GM19438 (cell line): ENCODE measurements around the gene CCDC112.
"Not testable (repeated sequence)": the region's sequence is repeated elsewhere in the genome, so short reads cannot be mapped to it uniquely, and the experiment has no call there.

Experiments
- ATAC-seq: cut with Tn5 transposase; IDR thresholded peaks from one replicate; pipeline ENCODE4 v1.9.1; 2021; ENCODE audit warnings: low read depth; ENCODE audit not compliant: unreplicated experiment

The CCDC112 gene, protein sequence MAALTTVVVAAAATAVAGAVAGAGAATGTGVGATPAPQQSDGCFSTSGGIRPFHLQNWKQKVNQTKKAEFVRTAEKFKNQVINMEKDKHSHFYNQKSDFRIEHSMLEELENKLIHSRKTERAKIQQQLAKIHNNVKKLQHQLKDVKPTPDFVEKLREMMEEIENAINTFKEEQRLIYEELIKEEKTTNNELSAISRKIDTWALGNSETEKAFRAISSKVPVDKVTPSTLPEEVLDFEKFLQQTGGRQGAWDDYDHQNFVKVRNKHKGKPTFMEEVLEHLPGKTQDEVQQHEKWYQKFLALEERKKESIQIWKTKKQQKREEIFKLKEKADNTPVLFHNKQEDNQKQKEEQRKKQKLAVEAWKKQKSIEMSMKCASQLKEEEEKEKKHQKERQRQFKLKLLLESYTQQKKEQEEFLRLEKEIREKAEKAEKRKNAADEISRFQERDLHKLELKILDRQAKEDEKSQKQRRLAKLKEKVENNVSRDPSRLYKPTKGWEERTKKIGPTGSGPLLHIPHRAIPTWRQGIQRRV

DNA sequence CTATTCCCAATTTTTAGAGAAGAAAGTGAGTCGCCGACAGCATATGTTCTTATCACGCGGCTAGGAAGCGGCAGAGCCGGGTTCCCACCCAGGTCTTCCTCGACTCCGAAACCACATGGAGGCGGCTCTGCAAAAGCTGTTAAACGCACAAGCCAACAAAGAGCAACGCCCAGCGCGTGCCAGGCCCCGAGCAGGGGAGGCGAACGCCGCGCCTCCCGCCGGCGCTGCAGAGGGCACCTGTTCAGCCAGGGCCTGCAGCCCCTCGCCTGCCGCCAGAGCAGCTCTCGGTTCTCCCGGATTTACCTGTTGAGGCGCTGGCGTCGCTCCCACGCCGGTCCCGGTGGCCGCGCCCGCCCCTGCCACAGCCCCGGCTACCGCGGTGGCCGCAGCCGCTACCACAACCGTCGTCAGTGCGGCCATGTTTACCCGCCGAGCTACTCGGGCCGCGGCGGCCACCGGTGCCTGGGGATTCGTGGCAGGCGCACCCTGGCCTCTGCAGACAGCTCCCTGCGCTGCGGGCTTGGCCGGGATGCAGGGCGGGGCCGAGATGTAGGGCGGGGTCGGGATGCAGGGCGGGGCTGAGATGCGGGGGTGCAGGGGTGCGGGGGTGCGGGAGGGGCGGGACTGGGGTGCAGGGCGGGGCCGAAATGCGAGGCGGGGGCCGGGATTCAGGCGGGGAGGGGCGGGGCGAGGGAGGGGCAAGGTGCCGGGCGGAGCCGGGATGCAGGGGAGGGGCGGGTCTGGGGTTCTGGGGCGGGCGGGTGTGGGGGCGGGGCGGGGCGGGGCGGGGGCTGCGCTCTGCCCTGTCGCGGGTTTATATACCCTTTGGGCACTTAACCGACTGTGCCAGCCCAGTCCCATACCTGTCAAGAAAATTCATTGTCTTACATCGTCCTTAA lies at the start of gene CCDC112:
TSS of gene CCDC112 (minus strand) at position 531 of the 899 bp plus-strand sequence. CDS start at position 420, 111 bp downstream.
- peak; percentile 79 for ATAC-seq

DNA sequence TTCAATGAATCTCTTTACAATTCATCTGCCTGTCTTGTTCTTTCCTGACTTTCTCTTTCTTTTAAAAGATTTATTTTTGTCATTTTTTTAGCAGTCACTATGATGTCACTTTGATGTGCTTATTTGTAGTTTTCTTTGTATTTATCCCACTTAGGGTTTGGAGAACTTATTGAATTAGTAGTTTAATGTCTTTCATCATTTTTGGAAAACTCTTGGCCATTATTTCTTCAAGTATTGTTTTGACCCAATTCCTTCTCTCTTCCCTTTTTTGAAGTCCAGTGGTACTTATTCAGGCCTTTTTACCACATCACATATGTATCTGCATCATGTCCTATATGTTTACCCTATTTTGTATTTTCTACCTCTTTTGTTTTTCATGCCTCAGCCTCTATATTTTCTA lies 48.9 kb upstream of the CCDC112 start:
- ATAC-seq = no peak

DNA sequence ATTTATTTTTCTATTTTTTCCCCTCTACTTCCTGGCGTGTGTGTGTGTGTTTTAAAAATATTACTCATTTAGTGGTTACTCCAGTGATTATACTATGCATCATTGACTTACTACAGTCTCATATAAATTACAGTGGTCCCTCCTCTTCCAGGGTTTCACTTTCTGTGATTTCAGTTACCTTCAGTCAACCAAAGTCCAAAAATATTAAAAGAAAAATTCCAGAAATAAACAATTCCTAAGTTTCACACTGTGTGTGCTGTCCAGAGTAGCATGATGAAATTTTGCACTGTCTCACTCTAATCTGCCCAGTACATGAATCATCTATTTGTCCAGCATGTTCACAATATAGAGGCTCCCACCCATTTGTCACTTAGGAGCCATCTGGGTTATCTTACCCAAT lies 47.4 kb upstream of the CCDC112 start:
- ATAC-seq = no peak

DNA sequence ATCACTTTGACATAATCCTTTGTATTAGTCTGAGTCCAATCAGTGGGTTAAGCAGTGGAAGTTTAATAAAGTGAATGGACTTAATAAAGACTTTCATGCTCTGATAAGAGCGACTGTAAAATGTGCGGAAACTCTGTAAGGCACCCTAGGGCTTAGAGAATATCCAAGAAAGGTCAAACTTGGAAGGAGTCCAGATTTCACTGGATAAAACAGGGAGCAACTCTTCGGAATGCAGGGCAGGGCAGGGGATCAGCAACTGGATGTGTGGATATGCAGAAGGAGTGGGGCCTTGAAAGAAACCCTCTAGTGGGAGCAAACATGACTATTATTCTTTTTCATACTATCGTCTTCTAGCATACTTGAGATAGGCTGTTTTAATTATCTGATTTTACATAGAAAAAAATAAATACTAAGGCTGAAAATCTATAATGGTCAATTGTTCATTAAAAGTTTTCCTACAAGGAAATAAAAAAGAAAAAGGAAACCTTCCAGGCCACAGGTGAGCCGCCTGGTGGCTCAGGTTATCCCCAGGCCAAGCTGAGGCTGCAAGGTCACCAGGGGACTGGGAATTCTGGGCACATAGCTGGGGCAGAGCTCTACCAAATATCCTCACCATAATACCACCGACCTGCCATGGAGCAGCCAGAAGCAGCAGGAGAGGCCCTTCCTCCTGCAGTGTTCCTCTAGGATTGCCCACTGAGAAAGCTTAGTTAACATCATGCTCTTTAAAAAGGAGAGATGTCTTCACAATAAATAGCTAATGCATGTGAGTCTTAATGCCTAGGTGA lies 46.3 kb upstream of the CCDC112 start:
- ATAC-seq = no peak

DNA sequence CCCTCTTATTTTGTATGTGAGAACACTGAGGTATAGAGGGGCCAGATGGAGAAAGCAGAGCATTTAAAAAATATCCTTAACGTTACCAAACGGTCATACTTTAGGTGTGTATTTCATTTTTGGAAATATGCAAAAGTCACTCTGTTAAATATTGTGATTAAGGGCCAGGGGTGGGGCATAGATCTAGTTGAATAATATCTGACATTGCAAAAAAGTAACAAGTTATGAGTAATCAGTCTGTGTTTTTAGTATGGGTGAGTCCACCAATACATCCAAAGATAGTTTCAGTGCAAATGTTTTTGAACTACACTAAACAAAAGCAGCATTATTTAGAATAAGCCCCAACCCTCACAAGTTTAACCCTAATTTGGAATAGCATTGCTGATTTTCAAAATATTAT lies 45.3 kb upstream of the CCDC112 start:
- ATAC-seq = no peak

DNA sequence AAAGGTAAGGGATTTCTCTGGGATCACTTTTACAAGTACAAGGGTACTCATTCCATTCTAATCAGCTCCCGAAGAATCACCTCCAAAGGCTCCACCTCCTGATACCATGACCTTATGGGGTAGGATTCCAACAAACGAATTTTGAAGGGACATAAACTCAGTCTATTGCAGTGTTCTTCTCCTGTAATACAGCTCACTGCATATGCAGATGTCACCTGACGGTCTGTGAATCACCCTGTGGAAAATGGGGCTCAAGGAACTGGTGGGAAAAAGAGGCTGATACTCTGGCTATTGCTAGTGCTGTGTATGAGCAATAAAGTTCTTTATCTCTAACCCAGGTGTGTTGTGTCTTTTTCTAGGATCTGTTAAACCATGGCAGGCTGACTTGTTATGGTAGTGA lies 42.4 kb upstream of the CCDC112 start:
- ATAC-seq = no peak

DNA sequence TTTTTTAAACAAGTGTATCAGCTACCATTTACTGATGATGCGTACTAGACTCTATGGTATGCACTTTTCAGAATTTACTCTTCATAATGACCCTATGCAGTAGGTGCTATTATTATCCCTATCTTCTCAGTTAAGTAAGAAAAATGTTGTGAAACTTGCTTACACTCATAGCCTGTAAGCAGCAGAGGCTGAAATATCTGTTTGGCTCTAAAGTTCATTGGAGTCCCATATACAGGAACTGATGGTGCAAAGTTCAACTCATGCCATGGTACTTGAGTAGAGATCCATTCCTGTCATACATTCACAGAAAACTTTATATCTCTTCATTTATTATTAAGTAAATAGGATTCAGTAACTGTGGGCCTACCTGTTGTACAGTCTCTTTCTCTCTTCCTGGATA lies 41.4 kb upstream of the CCDC112 start:
- ATAC-seq = no peak

DNA sequence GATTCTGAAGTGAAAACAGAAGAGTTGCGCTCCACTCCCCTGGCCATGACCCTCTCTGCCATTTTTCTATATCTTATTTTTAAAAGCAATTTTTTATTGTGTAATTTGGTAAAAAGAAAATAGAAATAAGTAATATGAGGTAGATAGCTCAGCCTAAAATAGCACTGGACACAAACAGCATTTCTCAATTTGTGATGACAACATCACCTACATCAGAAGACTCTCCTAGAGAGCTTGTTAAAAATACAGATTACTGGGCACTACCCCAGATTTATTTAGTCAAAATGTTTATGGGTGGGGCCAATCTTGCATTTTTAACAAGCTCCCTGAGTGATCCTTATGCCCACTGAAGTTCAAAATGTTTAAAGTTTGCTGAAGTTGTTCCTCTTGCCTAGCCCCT lies 40.5 kb upstream of the CCDC112 start:
- ATAC-seq = no peak

DNA sequence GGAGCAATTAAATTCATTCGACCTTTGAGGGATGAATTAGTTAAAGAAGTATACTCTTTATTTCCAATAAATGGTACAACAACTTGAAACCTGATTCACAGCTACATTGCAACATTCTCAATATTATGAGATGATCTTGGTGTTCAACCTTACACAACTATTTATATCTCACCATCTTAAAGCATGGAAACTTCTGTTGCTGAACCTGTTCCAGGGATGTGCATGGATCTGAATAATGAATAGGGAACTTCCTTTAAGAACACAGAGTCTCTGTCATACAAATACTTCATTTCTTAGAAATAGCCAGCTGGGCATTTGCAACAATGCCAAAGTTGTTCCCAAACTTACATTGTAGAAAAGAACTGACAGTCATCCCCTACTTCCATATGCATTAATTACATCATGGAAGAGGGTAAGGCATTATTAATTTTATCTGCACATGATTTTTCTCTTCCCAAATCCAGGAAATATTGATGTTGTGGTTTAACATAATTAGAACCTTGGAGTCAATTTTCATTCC lies 39.8 kb upstream of the CCDC112 start:
- no peak for ATAC-seq

DNA sequence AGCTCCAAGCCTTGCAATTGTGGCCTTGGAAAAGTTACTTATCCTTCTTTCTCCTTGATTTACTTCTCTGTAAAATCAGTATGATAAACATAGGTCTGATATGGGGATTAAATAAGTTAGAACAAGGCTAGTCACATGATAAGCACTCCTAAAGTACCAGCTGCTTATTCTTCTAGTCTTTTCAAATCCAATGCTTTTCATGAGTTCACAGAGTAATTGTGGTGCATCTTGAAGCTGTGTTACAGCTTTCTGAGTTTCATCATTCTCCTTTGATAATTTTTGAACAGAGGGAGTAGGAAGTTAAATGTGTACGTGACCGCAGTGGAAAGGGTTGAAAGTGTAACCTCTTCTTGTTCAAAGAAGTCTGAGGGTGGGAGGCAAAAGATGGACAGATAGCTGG lies 38.8 kb upstream of the CCDC112 start:
- ATAC-seq = no peak

DNA sequence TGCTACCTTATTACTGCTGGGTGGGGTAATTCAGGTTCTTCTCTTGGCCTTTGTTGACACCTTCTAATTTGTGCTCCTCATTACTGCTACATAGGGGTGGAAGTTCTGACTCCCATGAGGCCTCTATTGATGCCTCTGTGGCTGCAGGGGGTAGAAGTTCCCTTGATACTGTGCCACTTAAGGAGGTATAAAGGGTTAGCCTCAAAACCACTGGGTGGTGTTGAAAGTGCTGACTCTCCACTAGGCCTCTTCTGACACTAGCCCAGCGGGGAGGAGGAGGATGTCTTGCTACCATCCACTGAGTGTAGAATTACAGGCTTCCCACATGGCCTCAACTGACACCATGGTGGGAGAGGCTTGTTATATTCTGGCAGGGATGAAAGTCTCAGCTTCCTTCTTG lies 36.7 kb upstream of the CCDC112 start:
- ATAC-seq = no peak

DNA sequence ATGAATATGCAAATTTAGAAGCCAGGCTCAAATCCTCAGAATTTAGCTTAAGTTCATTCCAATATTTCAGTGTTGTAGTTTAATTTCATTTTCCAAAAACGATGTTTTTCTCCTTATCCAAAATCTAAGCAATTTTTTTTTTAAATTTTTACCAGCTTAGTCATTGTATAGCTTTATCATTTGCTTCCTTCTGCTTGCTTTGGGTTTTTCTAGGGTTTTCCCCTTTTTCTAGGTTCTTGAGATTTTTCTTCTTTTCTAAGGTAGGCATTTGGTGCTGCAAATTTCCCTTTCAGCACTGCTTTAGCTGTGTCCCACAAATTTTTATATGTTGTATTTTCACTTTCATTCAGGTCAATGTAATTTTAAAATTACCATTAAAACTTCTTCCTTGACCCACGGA lies 34.4 kb upstream of the CCDC112 start:
- no peak for ATAC-seq

DNA sequence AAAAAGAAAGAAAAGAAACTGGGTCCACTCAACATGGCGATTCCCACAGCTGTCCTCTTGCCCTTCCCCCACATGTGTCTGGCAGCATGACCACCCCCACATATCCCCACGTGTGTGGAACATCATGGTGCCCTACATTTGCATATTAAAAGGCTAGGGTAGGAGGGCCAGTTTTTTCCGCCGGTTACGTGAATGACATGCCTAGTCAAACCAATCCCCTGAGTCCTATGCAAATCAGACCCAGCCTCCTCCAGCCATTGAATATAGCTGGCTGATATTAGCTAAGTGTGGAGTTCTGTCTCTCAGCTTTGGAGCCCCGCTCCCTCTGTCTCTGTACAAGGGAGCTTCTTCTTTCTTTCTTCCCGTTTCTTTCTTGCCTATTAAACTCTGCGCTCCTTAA lies 33.0 kb upstream of the CCDC112 start:
- ATAC-seq = no peak

DNA sequence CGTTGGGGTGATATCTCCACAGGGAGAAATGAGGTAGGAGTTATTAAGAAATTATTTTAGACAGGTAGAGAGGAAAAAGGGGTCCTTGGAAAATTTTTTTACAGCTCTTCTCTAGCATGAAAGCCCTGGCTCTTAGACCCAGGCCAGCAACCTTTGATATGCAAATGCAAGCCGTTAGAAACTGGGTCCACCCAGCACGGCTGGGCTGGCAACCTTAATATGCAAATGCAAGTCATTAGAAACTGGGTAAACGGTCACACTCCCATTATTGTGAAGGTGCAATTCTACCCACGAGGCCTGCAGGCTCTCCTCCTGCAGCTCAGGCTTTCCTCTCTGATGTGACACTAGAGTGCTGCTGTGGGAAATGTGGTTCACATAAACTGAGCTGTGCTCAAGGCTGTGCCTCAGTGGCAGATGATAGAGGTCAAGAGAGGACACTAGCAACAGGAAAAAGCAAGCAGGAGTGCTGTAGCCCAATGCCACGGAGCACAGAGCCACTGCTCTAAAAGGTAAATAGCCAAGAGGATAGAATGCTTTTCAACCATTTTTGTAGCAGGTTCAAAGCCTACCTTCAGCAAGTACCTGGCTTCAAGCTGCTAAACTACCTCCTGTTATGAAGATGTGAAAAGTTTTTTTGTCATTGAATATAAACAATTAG lies 32.3 kb upstream of the CCDC112 start:
- ATAC-seq = not testable (repeated sequence)

DNA sequence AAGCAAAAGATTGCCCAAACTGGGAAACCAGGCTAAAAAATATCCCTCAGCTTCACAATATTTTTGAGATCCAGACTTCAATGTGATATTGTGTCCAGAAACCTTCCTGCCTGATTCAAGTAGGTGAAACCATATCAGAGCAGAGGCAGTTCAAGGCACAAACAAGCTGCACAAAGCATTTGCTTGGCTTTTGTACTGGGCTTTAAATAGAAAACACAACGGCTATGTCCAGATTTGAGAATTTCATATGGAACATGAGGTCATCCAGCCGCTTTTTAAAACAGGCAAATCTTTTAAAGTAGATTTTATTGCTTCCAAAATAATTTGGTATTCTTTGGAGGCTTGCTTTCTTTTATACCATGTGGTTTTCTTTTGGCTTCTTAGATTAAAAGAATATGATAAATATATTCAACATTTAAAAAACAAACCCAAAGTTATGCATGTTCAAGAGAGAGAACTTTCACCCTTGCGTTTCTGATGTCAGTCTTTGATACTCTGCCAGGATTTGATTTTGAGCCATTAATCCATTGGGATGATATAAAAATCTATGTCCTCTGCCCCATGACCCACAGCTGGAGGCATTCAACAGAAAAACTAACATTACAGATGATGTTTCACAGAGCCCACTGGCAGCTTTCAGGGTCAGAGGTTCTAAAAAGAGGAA lies 29.0 kb upstream of the CCDC112 start:
- ATAC-seq = no peak

DNA sequence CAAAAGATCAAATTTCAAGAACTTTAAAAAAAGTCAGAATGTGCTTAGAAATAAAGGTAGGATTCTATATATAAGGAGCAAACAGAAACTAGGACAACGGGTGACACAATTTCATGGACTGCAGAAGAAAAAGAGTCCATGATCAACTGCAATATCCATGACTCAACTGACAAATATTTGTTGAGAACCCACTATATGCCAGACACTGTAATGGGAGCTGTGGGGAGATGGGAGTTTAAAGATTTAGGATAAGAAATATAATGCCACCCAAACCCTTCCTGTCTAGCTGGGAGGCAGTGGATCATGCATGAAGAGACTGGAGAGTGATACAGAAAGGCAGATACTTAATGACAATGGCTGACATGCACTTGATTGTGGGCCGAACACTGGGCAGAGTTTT lies 27.6 kb upstream of the CCDC112 start:
- ATAC-seq = no peak

DNA sequence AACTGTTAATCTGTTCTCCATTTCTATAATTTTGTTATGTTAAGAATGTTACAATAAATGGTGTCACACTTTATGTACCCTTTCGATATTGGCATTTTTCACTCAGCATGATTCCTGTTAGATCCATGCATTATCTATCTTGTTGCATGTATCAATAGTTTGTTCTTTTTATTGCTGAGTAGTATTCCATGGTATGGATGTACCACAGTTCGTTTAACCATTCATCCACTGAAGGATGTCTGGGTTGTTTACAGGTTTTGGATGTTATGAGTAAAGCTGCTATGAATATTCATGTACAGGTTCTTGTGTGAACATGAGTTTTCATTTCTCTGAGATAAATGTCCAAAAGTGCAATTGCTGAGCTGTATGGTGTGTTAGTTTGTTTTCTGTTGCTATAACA lies 26.3 kb upstream of the CCDC112 start:
- no peak for ATAC-seq

DNA sequence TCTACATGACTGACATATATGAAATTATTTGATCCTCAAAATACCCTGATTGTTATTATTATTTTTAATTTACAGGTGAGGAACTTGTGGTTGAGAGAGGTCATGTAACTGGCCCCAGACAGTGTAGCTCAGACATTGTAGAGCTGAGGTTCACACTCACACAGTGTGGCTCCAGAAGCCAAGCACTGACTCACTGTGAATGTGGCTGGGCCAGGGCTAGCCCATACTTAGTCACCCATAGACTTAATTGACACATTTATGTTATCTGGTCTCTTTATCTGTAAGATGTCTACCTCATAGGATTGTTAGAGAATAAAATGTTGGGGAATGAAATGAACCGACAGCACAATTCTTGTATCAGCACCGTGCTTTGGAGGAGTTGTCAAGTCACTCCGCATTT lies 24.9 kb upstream of the CCDC112 start:
- ATAC-seq = no peak

DNA sequence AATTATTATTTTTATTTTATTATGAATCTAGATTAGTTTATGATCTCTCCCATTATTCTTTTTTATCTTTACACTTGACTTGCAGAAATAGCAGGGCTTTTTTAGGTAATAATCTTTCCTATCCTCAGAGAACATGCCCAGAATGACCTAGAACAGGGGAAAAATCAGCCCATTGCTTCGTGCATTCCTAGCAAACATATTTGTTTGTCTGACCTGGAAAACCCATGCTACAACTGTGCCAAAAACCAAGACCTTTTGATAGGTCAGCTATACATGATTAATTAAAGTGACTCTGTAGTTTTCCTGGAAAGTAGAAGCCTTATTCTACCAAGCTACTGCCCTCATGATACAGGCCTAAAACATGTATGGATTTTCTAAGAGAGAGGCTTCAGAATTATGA lies 24.1 kb upstream of the CCDC112 start:
- ATAC-seq = no peak
